ENCODE measurements around the gene C1QTNF1. TPM values are rescaled to one million over a fixed set of nuclear protein-coding genes. Genes with fewer than 3 reads are reported as not detected.

Gene C1QTNF1
- polyA plus RNA-seq, 1 donor (not counting 4 experiments of a cell fraction or from before 2014, with no cell fraction given) = 6.6 TPM

DNA sequence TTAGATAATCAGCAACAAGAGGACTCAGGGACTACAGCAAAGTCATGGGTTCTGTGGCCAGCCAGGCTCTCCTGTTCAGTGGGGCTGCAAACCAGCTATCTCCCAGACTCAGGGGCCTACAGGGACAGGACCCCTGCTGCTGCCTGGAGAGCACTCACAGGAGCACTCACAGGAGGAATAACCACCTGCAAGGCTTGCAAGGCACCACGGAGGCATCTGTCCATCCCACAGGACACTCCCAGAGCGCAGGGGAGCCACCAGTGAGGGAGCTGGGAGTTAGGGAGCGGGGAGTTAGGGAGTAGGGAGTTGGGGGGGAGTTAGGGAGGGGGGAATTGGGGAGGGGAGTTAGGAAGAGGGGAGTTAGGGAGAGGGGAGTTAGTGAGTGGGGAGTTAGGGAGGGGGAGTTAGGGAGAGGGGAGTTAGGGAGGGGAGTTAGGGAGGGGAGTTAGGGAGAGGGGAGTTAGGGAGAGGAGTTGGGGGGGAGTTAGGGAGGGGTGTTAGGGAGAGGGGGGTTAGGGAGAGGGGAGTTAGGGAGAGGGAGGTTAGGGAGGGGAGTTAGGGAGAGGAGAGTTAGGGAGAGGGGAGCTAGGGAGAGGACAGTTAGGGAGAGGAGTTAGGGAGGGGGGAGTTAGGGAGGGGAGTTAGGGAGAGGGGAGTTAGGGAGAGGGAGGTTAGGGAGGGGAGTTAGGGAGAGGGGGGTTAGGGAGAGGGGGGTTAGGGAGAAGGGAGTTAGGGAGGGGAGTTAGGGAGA lies 20.1 kb upstream of the C1QTNF1 start:
- DNase-seq (ENCODE audit: low read depth, low spot score) (no peak), FAIRE-seq (no peak)
- Histone ChIP-seq H4K20me1 (ENCODE audit: control insufficient read depth, extremely low read depth, insufficient read depth, low read length) (peaks cover 5% of the 10 kb centered on the region), H3K4me2 (ENCODE audit: control insufficient read depth, extremely low read depth, insufficient read depth, low read depth, low read length) (no peak overlapping the region), H3K9me3 (ENCODE audit: control insufficient read depth, low read depth, low read length) (no peaks in the 10 kb centered on the region), H3K4me3 (ENCODE audit: control insufficient read depth in 2 of 3, extremely low read depth in 1 of 3, insufficient read depth in 2 of 3, low read depth in 1 of 3, low read length in 3 of 3) (no peak overlapping the region), H3K27me3 (ENCODE audit: control insufficient read depth, extremely low read depth, insufficient read depth, low read length) (no peaks in the 10 kb centered on the region), H3K9ac (ENCODE audit: control insufficient read depth, extremely low read depth, insufficient read depth, low read length) (no peak overlapping the region), H3K27ac (ENCODE audit: control insufficient read depth, insufficient read depth, low read length) (no peak overlapping the region), H3K9me1 (ENCODE audit: control insufficient read depth, extremely low read depth, insufficient read depth, low read length) (peaks cover 2% of the 10 kb centered on the region), H2AFZ (ENCODE audit: control insufficient read depth, low read length) (no peak overlapping the region), H3K79me2 (ENCODE audit: control insufficient read depth, insufficient read depth, low read length) (peaks cover 85% of the 10 kb centered on the region), H3K36me3 (ENCODE audit: control insufficient read depth in 2 of 2, extremely low read depth in 1 of 2, insufficient read depth in 2 of 2, low read length in 2 of 2) (peaks cover 21 to 32% of the 10 kb centered on the region in 2 experiments), H3K4me1 (ENCODE audit: control insufficient read depth, extremely low read depth, insufficient read depth, low read length) (peaks cover 34% of the 10 kb centered on the region)
- dilution Hi-C loops (cut with MboI; ENCODE audit: extremely low pct_ligation_motif_present, low sequenced_read_pairs) = no loop called here
- TF ChIP-seq, protein P1, sequence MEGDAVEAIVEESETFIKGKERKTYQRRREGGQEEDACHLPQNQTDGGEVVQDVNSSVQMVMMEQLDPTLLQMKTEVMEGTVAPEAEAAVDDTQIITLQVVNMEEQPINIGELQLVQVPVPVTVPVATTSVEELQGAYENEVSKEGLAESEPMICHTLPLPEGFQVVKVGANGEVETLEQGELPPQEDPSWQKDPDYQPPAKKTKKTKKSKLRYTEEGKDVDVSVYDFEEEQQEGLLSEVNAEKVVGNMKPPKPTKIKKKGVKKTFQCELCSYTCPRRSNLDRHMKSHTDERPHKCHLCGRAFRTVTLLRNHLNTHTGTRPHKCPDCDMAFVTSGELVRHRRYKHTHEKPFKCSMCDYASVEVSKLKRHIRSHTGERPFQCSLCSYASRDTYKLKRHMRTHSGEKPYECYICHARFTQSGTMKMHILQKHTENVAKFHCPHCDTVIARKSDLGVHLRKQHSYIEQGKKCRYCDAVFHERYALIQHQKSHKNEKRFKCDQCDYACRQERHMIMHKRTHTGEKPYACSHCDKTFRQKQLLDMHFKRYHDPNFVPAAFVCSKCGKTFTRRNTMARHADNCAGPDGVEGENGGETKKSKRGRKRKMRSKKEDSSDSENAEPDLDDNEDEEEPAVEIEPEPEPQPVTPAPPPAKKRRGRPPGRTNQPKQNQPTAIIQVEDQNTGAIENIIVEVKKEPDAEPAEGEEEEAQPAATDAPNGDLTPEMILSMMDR (optimal IDR thresholded peaks at IDR 0.05 in 1 of 3, IDR thresholded peaks at IDR 0.05 in 1 of 3, conservative IDR thresholded peaks at IDR 0.05 in 1 of 3; ENCODE audit: extremely low read depth in 1 of 3, insufficient read depth in 2 of 3, low read length in 3 of 3) = no peak
- no peak for TF ChIP-seq EZH2 (IDR thresholded peaks at IDR 0.05; ENCODE audit: low read length)

DNA sequence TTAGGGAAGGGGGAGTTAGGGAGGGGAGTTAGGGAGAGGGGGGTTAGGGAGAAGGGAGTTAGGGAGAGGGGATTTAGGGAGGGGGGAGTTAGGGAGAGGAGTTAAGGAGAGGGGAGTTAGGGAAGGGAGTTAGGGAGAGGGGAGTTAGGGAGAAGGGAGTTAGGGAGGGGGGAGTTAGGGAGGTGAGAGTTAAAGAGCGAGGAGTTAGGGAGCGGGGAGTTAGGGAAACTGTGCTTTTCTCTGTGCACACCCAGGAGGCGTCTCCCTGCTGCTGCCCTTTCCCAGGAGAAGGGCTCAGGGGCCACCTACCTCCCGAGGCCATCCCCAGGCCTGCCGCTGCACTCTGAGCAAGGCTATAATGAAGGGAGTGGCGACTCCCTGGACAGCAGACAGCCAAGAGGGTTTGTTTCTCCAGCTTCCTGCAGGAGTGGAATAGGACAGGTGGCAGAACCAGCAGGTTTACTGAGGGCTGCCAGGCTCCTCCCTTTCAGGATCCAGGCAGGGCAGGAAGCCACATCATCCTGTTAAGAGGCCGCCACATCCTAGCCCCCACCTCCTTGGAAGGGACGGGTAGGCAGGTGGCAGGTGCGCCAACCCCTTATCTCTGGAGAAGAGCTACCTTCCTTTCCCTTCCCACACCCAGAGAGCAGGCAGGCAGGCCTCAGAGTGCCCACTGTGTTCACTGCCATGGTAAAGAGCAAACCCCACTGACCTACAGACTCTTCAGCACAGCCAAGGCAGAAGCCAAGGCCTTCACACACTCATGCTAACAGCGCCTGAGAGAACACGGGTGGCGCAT lies 18.7 kb upstream of the C1QTNF1 start:
- Histone ChIP-seq H3K4me3 (ENCODE audit: control insufficient read depth in 2 of 3, extremely low read depth in 1 of 3, insufficient read depth in 2 of 3, low read depth in 1 of 3, low read length in 3 of 3) (no peak overlapping the region), H3K79me2 (ENCODE audit: control insufficient read depth, insufficient read depth, low read length) (peaks cover 84% of the 10 kb centered on the region), H3K4me1 (ENCODE audit: control insufficient read depth, extremely low read depth, insufficient read depth, low read length) (peaks cover 36% of the 10 kb centered on the region), H3K9ac (ENCODE audit: control insufficient read depth, extremely low read depth, insufficient read depth, low read length) (peak overlapping the region; percentile 24), H3K27me3 (ENCODE audit: control insufficient read depth, extremely low read depth, insufficient read depth, low read length) (no peaks in the 10 kb centered on the region), H3K27ac (ENCODE audit: control insufficient read depth, insufficient read depth, low read length) (peak overlapping the region; percentile 27), H3K9me3 (ENCODE audit: control insufficient read depth, low read depth, low read length) (no peaks in the 10 kb centered on the region), H3K4me2 (ENCODE audit: control insufficient read depth, extremely low read depth, insufficient read depth, low read depth, low read length) (peak overlapping the region; percentile 59), H4K20me1 (ENCODE audit: control insufficient read depth, extremely low read depth, insufficient read depth, low read length) (peaks cover 5% of the 10 kb centered on the region), H2AFZ (ENCODE audit: control insufficient read depth, low read length) (no peak overlapping the region), H3K36me3 (ENCODE audit: control insufficient read depth in 2 of 2, extremely low read depth in 1 of 2, insufficient read depth in 2 of 2, low read length in 2 of 2) (peaks cover 16 to 27% of the 10 kb centered on the region in 2 experiments), H3K9me1 (ENCODE audit: control insufficient read depth, extremely low read depth, insufficient read depth, low read length) (peaks cover 2% of the 10 kb centered on the region)
- FAIRE-seq (peak; percentile 87), DNase-seq (ENCODE audit: low read depth, low spot score) (no peak)
- TF ChIP-seq EZH2 (IDR thresholded peaks at IDR 0.05; ENCODE audit: low read length) = no peak
- TF ChIP-seq, protein P1 (optimal IDR thresholded peaks at IDR 0.05 in 1 of 3, IDR thresholded peaks at IDR 0.05 in 1 of 3, conservative IDR thresholded peaks at IDR 0.05 in 1 of 3; ENCODE audit: extremely low read depth in 1 of 3, insufficient read depth in 2 of 3, low read length in 3 of 3) = no peak
- dilution Hi-C loops (cut with MboI; ENCODE audit: extremely low pct_ligation_motif_present, low sequenced_read_pairs) = no loop called here
